NCI-H774 (cell line): ENCODE results near the gene KRT1.

Experiments
- DNase-seq: peaks from one replicate; lab custom pipeline; 2025; lab: John Stamatoyannopoulos, UW

KRT1 gene

GRCh38 chr12:52698651-52699340 is 18.6 kb upstream of the KRT1 start:
- DNase-seq: no peak

DNA sequence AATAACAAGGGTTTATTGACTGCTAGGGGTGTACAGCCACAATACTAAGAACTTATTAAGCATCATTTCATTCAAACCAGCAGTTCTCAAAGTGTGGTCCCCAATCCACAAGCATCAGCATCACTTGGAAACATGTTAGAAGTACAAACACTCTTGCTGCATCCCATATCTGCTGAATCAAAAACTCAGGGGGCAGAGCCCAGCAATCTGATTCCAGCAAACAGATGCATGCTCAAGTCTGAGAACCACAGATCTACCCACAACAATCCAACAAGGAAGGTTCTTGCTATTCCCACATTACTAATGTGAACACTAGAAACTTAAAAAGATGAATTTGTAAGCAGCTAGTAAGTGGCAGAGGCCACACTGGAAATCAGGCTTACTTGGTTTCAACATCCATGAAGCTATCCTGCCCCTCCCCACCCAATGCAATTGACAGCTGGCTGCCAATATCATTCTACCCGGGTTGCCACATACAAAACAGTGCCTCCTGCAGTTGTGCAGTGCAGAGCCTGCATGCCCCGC is 16.9 kb upstream of the KRT1 start:
- no peak for DNase-seq

DNA sequence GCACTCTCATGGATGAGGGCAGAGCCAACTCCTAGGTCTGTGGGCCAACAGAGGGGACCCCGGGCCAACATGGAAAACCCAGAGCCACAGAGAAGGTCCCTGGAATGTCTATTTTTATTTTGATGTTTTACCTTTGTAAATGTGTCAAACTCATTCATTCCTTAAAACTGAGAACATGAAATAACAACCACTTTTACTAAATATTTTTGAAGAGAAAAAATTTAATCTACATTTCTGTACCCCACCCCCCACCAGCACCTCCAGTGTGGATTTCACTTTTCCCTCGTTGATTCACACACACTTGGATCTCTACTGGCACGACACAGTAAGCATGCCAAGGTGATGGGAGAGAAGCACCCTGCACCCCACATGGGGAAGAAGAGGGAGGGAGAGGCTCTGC is 16.4 kb upstream of the KRT1 start:
- no peak for DNase-seq

DNA sequence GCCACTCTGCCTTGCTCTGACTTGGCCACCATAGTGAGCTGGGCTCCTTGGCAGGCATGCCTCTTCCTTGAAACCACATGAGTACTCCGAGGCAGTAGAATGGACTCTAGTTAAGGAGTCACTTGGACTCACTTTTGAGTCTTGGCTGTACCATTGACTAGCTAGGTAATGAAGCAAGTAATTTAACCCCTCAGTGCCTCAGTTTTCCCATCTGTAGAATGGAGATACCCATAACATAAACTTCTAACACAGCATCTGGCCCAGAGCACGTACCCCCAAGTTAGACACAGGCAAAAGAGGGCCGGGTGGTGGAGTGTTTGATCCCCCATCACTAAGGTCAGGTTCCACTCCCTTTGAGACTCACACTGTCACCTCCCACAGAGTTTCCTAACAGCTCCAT is 14.8 kb upstream of the KRT1 start:
- DNase-seq: no peak

DNA sequence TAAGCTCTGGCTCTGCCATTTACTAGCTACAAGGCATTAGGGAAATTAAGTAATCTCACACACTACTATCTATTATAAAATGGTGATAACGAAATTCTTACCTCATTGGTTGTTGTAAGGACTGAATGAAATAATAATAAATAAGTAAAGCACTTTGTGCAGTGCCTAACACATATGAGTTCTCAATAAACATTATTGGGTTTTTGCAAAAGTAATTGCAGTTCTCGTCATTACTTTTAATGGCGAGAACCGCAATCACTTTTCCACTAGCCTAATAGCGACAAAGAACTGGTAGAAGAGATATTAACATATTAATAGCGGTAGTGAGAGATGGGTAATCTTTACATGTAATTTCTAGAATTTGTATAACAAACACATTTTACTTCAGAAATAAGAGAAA is 13.9 kb upstream of the KRT1 start:
- DNase-seq: no peak

- no peak for DNase-seq
These were observed 13.1 kb upstream of the KRT1 start for GRCh38 chr12:52693261-52693660.

- no peak for DNase-seq
These were observed 12.0 kb upstream of the KRT1 start for GRCh38 chr12:52692254-52692653.

DNA sequence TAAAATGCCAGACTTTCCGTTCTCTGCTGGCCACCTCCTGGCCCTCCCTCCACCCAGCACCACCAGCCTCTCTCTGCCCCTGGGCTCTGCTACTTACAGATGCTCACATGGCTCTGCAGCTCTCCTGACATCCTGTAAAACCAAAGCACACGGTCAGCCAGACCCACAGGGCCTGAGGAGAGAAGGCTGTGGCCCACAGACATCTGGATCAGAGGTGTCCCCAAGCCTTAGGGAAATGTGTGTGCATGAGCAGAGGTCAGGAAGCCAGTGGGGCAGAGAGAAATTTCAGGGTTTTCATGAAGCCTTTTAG is 11.6 kb upstream of the KRT1 start:
- DNase-seq: no peak

- DNase-seq: peak; percentile 16
These were observed 11.1 kb upstream of the KRT1 start for GRCh38 chr12:52691076-52691840.

GRCh38 chr12:52690351-52691075 is 10.3 kb upstream of the KRT1 start:
- no peak for DNase-seq

GRCh38 chr12:52689936-52690335 is 9.7 kb upstream of the KRT1 start:
- no peak for DNase-seq

DNA sequence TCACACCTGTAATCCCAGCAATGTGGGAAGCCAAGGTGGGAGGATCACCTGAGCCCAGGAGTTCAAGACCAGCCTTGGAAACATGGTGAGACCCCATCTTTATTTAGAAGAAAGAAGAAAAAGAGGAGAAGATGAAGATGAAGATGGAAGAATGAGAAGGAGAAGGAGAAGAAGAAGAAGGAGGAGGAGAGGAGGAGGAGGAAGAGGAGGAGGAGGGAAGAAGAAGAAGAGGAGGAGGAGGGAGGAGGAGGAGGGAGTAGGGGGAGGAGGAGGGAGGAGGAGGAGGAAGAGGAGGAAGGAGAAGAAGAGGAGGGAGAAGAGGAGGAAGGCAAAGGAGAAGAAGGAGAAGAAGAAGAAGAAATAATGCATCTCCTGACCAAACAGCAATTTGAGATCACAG is 9.0 kb upstream of the KRT1 start:
- DNase-seq: no peak

GRCh38 chr12:52688481-52688880 is 8.3 kb upstream of the KRT1 start:
- DNase-seq: no peak

GRCh38 chr12:52687497-52688385 is 7.5 kb upstream of the KRT1 start:
- DNase-seq: no peak

- DNase-seq: no peak
These were observed 6.7 kb upstream of the KRT1 start for GRCh38 chr12:52686756-52687487.

GRCh38 chr12:52686063-52686462 is 5.9 kb upstream of the KRT1 start:
- no peak for DNase-seq

DNA sequence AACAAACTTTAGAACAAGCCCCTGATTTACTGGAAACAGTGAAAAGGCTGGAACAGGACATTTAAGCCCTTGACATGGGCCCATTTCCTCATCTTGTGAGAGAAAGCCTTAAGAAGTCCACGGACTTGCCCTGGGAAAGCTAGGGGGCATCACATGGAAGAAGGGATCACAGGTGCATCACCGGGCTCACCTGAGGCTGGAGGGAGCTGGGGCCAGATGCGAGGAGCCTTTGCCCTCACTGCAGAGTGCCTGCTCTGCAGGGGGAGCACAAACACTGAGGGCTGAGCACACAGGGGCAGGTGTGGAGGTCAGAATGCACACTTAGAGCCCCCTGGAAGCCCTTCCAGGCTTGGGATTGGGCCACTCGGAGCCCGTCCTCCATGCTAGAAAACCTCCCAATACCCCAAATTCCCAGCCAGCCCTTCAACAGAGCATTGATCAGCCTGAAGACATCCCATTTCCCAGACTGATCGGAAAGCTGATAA is 5.2 kb upstream of the KRT1 start:
- no peak for DNase-seq

DNA sequence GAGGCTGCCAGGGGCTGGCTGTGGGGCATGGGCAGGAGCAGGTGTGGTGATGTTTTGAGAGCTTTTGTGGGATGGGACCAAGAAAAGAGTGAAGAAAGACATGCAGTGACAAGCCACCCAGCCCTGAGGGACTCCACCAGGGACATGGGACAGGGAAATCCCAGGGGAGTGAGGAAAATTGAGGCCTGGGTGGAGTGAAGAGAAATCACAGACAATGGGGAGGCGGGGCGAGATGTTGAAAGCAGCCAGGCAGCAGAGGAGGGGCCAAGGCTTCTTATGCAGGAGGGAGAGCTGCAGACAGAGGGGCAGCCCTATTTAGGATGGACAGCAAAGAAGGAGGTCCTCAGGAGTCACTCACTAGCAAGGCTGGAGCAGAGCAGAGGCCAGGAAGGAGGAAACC is 4.2 kb upstream of the KRT1 start:
- DNase-seq: no peak

GRCh38 chr12:52683575-52684300 is 3.5 kb upstream of the KRT1 start:
- no peak for DNase-seq

GRCh38 chr12:52682938-52683574 is 2.8 kb upstream of the KRT1 start:
- no peak for DNase-seq
